HL-60 (cell line): Measurements from ENCODE around the gene RNGTT.

Experiments used
- GABPA ChIP-seq: IDR thresholded peaks from 2 replicates; pipeline ENCODE4 v1.6.1; 2012; ENCODE audit warnings: low read depth
- POLR2AphosphoS5 ChIP-seq: IDR thresholded peaks from 2 replicates; pipeline ENCODE4 v1.6.1; 2012; ENCODE audit warnings: low read depth
- SPI1 ChIP-seq: IDR thresholded peaks from 2 replicates; pipeline ENCODE4 v1.6.1; 2012; ENCODE audit warnings: low read depth, mild to moderate bottlenecking, borderline replicate concordance
- TF ChIP-seq, protein P1 (sequence below): IDR thresholded peaks from one replicate; pipeline ENCODE4 v1.5.1; 2011; ENCODE audit warnings: low read length, control low read depth, inconsistent platforms; ENCODE audit not compliant: insufficient read depth

GRCh38 chr6:88910922-88911778, 52.3 kb downstream of the RNGTT start:
- TF ChIP-seq, protein P1, sequence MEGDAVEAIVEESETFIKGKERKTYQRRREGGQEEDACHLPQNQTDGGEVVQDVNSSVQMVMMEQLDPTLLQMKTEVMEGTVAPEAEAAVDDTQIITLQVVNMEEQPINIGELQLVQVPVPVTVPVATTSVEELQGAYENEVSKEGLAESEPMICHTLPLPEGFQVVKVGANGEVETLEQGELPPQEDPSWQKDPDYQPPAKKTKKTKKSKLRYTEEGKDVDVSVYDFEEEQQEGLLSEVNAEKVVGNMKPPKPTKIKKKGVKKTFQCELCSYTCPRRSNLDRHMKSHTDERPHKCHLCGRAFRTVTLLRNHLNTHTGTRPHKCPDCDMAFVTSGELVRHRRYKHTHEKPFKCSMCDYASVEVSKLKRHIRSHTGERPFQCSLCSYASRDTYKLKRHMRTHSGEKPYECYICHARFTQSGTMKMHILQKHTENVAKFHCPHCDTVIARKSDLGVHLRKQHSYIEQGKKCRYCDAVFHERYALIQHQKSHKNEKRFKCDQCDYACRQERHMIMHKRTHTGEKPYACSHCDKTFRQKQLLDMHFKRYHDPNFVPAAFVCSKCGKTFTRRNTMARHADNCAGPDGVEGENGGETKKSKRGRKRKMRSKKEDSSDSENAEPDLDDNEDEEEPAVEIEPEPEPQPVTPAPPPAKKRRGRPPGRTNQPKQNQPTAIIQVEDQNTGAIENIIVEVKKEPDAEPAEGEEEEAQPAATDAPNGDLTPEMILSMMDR, result no peak
- TF ChIP-seq SPI1, result no peak
- TF ChIP-seq POLR2AphosphoS5, result no peak
- no peak for TF ChIP-seq GABPA
